ENCODE data around the gene CMBL.
"Not testable (repeated sequence)": the region's sequence is repeated elsewhere in the genome, so short reads cannot be mapped to it uniquely, and the experiment has no call there.

Gene CMBL

GRCh38 chr5:10253390-10253789 lies 54.3 kb downstream of the CMBL start:
- no peak for FAIRE-seq

GRCh38 chr5:10251405-10251804 lies 56.3 kb downstream of the CMBL start:
- FAIRE-seq = no peak

- FAIRE-seq = no peak
Measured at GRCh38 chr5:10250806-10251276, 56.9 kb downstream of the CMBL start.

- no peak for FAIRE-seq
Measured at GRCh38 chr5:10249948-10250805, 57.5 kb downstream of the CMBL start, which contains the start of gene CCT5. Gene CCT5 (plus strand): TSS chr5:10250280. CDS start chr5:10250341, 61 bp downstream.

GRCh38 chr5:10248378-10249260 lies 59.1 kb downstream of the CMBL start:
- FAIRE-seq = no peak

- FAIRE-seq = not testable (repeated sequence)
Measured at GRCh38 chr5:10247217-10247616, 60.5 kb downstream of the CMBL start.

GRCh38 chr5:10246761-10247160 lies 60.9 kb downstream of the CMBL start:
- no peak for FAIRE-seq

- FAIRE-seq = no peak
Measured at GRCh38 chr5:10244342-10244944, 63.3 kb downstream of the CMBL start.

- no peak for FAIRE-seq
Measured at GRCh38 chr5:10243660-10244240, 64.0 kb downstream of the CMBL start.

- no peak for FAIRE-seq
Measured at GRCh38 chr5:10235350-10235749, 72.4 kb downstream of the CMBL start.

- no peak for FAIRE-seq
Measured at GRCh38 chr5:10233505-10233904, 74.2 kb downstream of the CMBL start.

- no peak for FAIRE-seq
Measured at GRCh38 chr5:10233011-10233410, 74.7 kb downstream of the CMBL start.

GRCh38 chr5:10232386-10232785 lies 75.3 kb downstream of the CMBL start:
- FAIRE-seq = no peak

- no peak for FAIRE-seq
Measured at GRCh38 chr5:10229306-10230048, 78.2 kb downstream of the CMBL start.

GRCh38 chr5:10228288-10228687 lies 79.4 kb downstream of the CMBL start:
- FAIRE-seq = no peak
